B cell (primary cell): ENCODE measurements around the gene MS4A3. TPM values are rescaled to one million over a fixed set of nuclear protein-coding genes. Genes with fewer than 3 reads are reported as not detected.

ENCODE experiments used
- ATAC-seq: fragments of 200-7000 bp; cut with Tn5 transposase; one replicate; pipeline ENCODE4 v1.10.0; 2021; ENCODE audit warnings: low read depth, mild to moderate bottlenecking, moderate number of reproducible peaks, moderate library complexity
- CTCF ChIA-PET: fragments of 350-600 bp; sonication (Branson Sonifier 250); formaldehyde crosslinking; loops from one replicate; lab custom pipeline; 2021; ENCODE audit warnings: antibody characterized with exemption, inconsistent platforms; lab: Charles Lee
- POLR2A ChIA-PET: fragments of 350-600 bp; sonication (Branson Sonifier 250); formaldehyde crosslinking; loops from one replicate; lab custom pipeline; 2021; ENCODE audit warnings: antibody characterized with exemption; lab: Charles Lee
- DNase-seq: peaks from one replicate; pipeline ENCODE4 v3.0.0; 2013
- H2AFZ ChIP-seq: 2 replicates; pipeline ENCODE4 v1.6.1; 2012; ENCODE audit warnings: mild to moderate bottlenecking, low read depth, low read length; ENCODE audit not compliant: insufficient read depth, poor library complexity, severe bottlenecking
- H3K27ac ChIP-seq, 2 donors: 1 replicate in 1 of 2; 2 replicates in 1 of 2; pipeline ENCODE4 v1.5.1; 2012 to 2013; ENCODE audit warnings: low read length in 2 of 2, mild to moderate bottlenecking in 2 of 2, moderate library complexity in 1 of 2
- H3K27me3 ChIP-seq, 4 experiments: fragments of 200-600 bp in 1 of 4; sonication (generic) in 1 of 4; replicated peaks in 1 of 4; 1 replicate in 2 of 4; 2 replicates in 2 of 4; pipeline versions ENCODE4 v1.6.1 to v1.7.0; 2013 to 2016; ENCODE audit warnings: low read length in 3 of 4, mild to moderate bottlenecking in 2 of 4, mixed read lengths in 1 of 4, moderate library complexity in 1 of 4; ENCODE audit not compliant: insufficient read depth in 4 of 4, control insufficient read depth in 3 of 4; ENCODE audit errors: control extremely low read depth in 1 of 4
- H3K36me3 ChIP-seq, 2 experiments: replicated peaks in 1 of 2; 1 replicate in 1 of 2; 2 replicates in 1 of 2; pipeline versions ENCODE4 v1.6.1 to v1.7.1; 2013; ENCODE audit warnings: low read length in 1 of 2; ENCODE audit not compliant: insufficient read depth in 2 of 2, control insufficient read depth in 1 of 2; ENCODE audit errors: control extremely low read depth in 1 of 2, extremely low read depth in 1 of 2
- H3K4me1 ChIP-seq, 2 donors: fragments of 200-600 bp in 1 of 2; sonication (generic) in 1 of 2; 1 replicate in 1 of 2; 2 replicates in 1 of 2; pipeline versions ENCODE4 v1.5.1 to v1.6.1; 2013 to 2017; ENCODE audit warnings: low read length in 2 of 2; ENCODE audit not compliant: control insufficient read depth in 2 of 2, insufficient read depth in 2 of 2
- H3K4me2 ChIP-seq: replicated peaks from 2 replicates; pipeline ENCODE3; 2012; ENCODE audit warnings: mild to moderate bottlenecking, low read depth, low read length; ENCODE audit not compliant: poor library complexity, severe bottlenecking
- H3K4me3 ChIP-seq, 5 experiments: fragments of 200-600 bp in 1 of 5; sonication (generic) in 1 of 5; 1 replicate in 3 of 5; 2 replicates in 2 of 5; pipeline versions ENCODE4 v1.5.1 to v1.7.0; 2011 to 2016; ENCODE audit warnings: low read length in 4 of 5, mild to moderate bottlenecking in 4 of 5, low read depth in 2 of 5, control low read depth in 1 of 5, moderate library complexity in 1 of 5; ENCODE audit not compliant: insufficient read depth in 1 of 5; ENCODE audit errors: control extremely low read depth in 1 of 5, extremely low read depth in 1 of 5
- H3K79me2 ChIP-seq: fragments of 200-600 bp; sonication (generic); one replicate; pipeline ENCODE4 v1.6.0; 2016; ENCODE audit warnings: low read length; ENCODE audit not compliant: control insufficient read depth, insufficient read depth
- H3K9ac ChIP-seq: fragments of 200-600 bp; sonication (generic); 2 replicates; pipeline ENCODE4 v1.6.1; 2017; ENCODE audit warnings: mild to moderate bottlenecking, low read length, moderate library complexity
- H3K9me3 ChIP-seq, 3 donors: one replicate each; pipeline versions ENCODE4 v1.6.1 to v1.7.1; 2013; ENCODE audit warnings: low read length in 2 of 3; ENCODE audit not compliant: control insufficient read depth in 2 of 3, insufficient read depth in 1 of 3; ENCODE audit errors: control extremely low read depth in 1 of 3
- H4K20me1 ChIP-seq: 2 replicates; pipeline ENCODE4 v1.6.0; 2012; ENCODE audit warnings: mild to moderate bottlenecking, low read length; ENCODE audit not compliant: insufficient read depth, control insufficient read depth, poor library complexity, severe bottlenecking
- H3K27ac Mint-ChIP-seq: one replicate; pipeline ENCODE4 v1.8.0; 2021; ENCODE audit warnings: mixed read lengths
- H3K27me3 Mint-ChIP-seq: one replicate; pipeline ENCODE4 v1.8.0; 2021; ENCODE audit warnings: mixed read lengths
- H3K4me1 Mint-ChIP-seq: one replicate; pipeline ENCODE4 v1.8.0; 2021; ENCODE audit warnings: mixed read lengths
- H3K4me3 Mint-ChIP-seq: one replicate; pipeline ENCODE4 v1.8.0; 2021; ENCODE audit warnings: mixed read lengths
- H3K9me3 Mint-ChIP-seq: one replicate; pipeline ENCODE4 v1.8.0; 2022; ENCODE audit warnings: mixed read lengths; ENCODE audit not compliant: insufficient read depth
- CTCF ChIP-seq: fragments of 200-600 bp; IDR thresholded peaks from one replicate; pipeline ENCODE4 v1.8.0; 2022; ENCODE audit warnings: antibody characterized with exemption, mild to moderate bottlenecking
- EZH2 ChIP-seq: IDR thresholded peaks from 2 replicates; pipeline ENCODE4 v1.6.1; 2012; ENCODE audit warnings: borderline replicate concordance, low read depth, mild to moderate bottlenecking, moderate library complexity, low read length; ENCODE audit not compliant: insufficient read depth, poor library complexity, severe bottlenecking
- WGBS: methylation state at CpG from one replicate; pipeline ENCODE4 v1.1.5; 2013; ENCODE audit warnings: missing lambda C conversion rate; ENCODE audit not compliant: insufficient coverage; 5-methylcytosine and 5-hydroxymethylcytosine counted together
- intact Hi-C: fragments of 100-400 bp; cut with micrococcal nuclease; formaldehyde crosslinking; loops from one replicate; pipeline ENCODE4 v1.10.0; 2022
- polyA plus RNA-seq: library from polyadenylated mRNA; depleted of rRNA; stranded (reverse); fragments of >200 nt; gene quantifications from 2 replicates; pipeline ENCODE4 v1.2.3, GENCODE V29; 2012
- total RNA-seq, 2 donors: library from RNA; stranded (reverse); fragments of 120-200 nt in 1 of 2; gene quantifications; 1 replicate in 1 of 2; 2 replicates in 1 of 2; pipeline versions ENCODE4 v1.2.3 to v1.2.4, GENCODE V29; 2013 to 2022

Gene MS4A3
- total and polyA plus RNA-seq, 2 donors (not counting 1 experiment from before 2014, with no cell fraction given) = not detected

GRCh38 chr11:60029015-60029632, 27.3 kb upstream of the MS4A3 start:
- Mint-ChIP-seq H3K27me3 (peaks cover 16% of the 10 kb centered on the region), H3K27ac (no peak overlapping the region), H3K9me3 (no peaks in the 10 kb centered on the region), H3K4me3 (no peak overlapping the region), H3K4me1 (no peaks in the 10 kb centered on the region)
- ChIA-PET POLR2A (no interaction called here), CTCF (no interaction called here)
- H3K27ac ChIP-seq = no peak overlapping the region
- H3K4me1 ChIP-seq = no peaks in the 10 kb centered on the region
- H3K79me2 ChIP-seq = no peaks in the 10 kb centered on the region
- intact Hi-C loops = no loop called here
- no peak overlapping the region for H2AFZ ChIP-seq
- H4K20me1 ChIP-seq = no peaks in the 10 kb centered on the region
- no peaks in the 10 kb centered on the region for H3K27me3 ChIP-seq
- no peak for ATAC-seq
- no peak for DNase-seq
- no peak overlapping the region for H3K4me2 ChIP-seq
- WGBS = 100% methylated on average over 1 of the region's 3 CpGs
- no peak overlapping the region for H3K4me3 ChIP-seq
- no peak for TF ChIP-seq EZH2
- no peak for TF ChIP-seq CTCF
- no peaks in the 10 kb centered on the region for H3K36me3 ChIP-seq
- H3K9ac ChIP-seq = no peak overlapping the region
- H3K9me3 ChIP-seq = no peaks in the 10 kb centered on the region

- no peak for DNase-seq
Measured at GRCh38 chr11:60040109-60040508, 16.4 kb upstream of the MS4A3 start, which contains the start of gene OOSP2. OOSP2 (plus strand) TSS chr11:60040409; CDS start chr11:60040460, 51 bp downstream.

More at GRCh38 chr11:60040109-60040508, 16.4 kb upstream of the MS4A3 start, which contains the start of gene OOSP2:
- POLR2A ChIA-PET = no interaction called here
- no peaks in the 10 kb centered on the region for H3K4me1 ChIP-seq
- no peaks in the 10 kb centered on the region for H3K36me3 ChIP-seq
- CTCF ChIA-PET = no interaction called here
- TF ChIP-seq EZH2 (no peak), CTCF (no peak)
- H3K4me1 Mint-ChIP-seq = no peaks in the 10 kb centered on the region
- H3K9me3 Mint-ChIP-seq = no peaks in the 10 kb centered on the region
- intact Hi-C loops = no loop called here
- H2AFZ ChIP-seq = no peak within 1 kb of the TSS
- WGBS = 99% methylated on average over 7 of the region's 8 CpGs
- H3K27ac ChIP-seq = no peak within 1 kb of the TSS
- H3K27ac Mint-ChIP-seq = no peak within 1 kb of the TSS
- no peaks in the 10 kb centered on the region for H3K9me3 ChIP-seq
- no peak within 1 kb of the TSS for H3K4me3 ChIP-seq
- no peaks in the 10 kb centered on the region for H3K79me2 ChIP-seq
- H4K20me1 ChIP-seq = no peaks in the 10 kb centered on the region
- no peaks in the 10 kb centered on the region for H3K27me3 ChIP-seq
- ATAC-seq = no peak
- no peak within 1 kb of the TSS for H3K4me3 Mint-ChIP-seq
- peaks cover 4% of the 10 kb centered on the region for H3K27me3 Mint-ChIP-seq
- H3K4me2 ChIP-seq = no peak within 1 kb of the TSS
- H3K9ac ChIP-seq = no peak within 1 kb of the TSS
